Neural cell (in vitro differentiated cells): ENCODE results near the gene KIF13A. TPM values are rescaled to one million over a fixed set of nuclear protein-coding genes. Genes with fewer than 3 reads are reported as not detected.

Source experiments
- H2AFZ ChIP-seq: fragments of 200-600, 300-800 bp; sonication (generic), shearing (Covaris generic); 2 replicates; pipeline ENCODE4 v1.6.0; 2014; ENCODE audit warnings: low read depth, mild to moderate bottlenecking, antibody characterized with exemption, low read length, moderate library complexity
- H3F3A ChIP-seq: fragments of 200-600 bp; shearing (Covaris generic); 2 replicates; pipeline ENCODE4 v1.6.1; 2016; ENCODE audit warnings: mild to moderate bottlenecking, moderate library complexity, mixed read lengths, antibody characterized with exemption, low read length; ENCODE audit not compliant: insufficient read depth, poor library complexity, severe bottlenecking
- H3K27ac ChIP-seq: fragments of 200-600, 300-800 bp; sonication (generic), shearing (Covaris generic); 2 replicates; pipeline ENCODE4 v1.5.1; 2014; ENCODE audit warnings: mild to moderate bottlenecking, low read length, moderate library complexity
- H3K27me3 ChIP-seq: fragments of 300-800, 200-600 bp; sonication (generic), shearing (Covaris generic); 2 replicates; pipeline ENCODE4 v1.6.0; 2014; ENCODE audit warnings: mild to moderate bottlenecking, low read depth, low read length, moderate library complexity; ENCODE audit not compliant: insufficient read depth
- H3K36me3 ChIP-seq: fragments of 300-800, 200-600 bp; sonication (generic), shearing (Covaris generic); 2 replicates; pipeline ENCODE4 v1.5.1; 2014; ENCODE audit warnings: mild to moderate bottlenecking, antibody characterized with exemption, low read length, moderate library complexity; ENCODE audit not compliant: insufficient read depth
- H3K4me2 ChIP-seq: fragments of 300-800, 200-600 bp; sonication (generic), shearing (Covaris generic); 2 replicates; pipeline ENCODE4 v1.6.0; 2014; ENCODE audit warnings: mild to moderate bottlenecking, low read length
- H3K4me3 ChIP-seq: fragments of 300-800, 200-600 bp; sonication (generic), shearing (Covaris generic); 2 replicates; pipeline ENCODE4 v1.5.1; 2014; ENCODE audit warnings: mild to moderate bottlenecking, low read length, moderate library complexity
- H3K79me2 ChIP-seq: fragments of 200-600 bp; shearing (Covaris generic); replicated peaks from 2 replicates; pipeline ENCODE4 v1.6.0; 2014; ENCODE audit warnings: mild to moderate bottlenecking, low read length, moderate library complexity; ENCODE audit not compliant: insufficient read depth
- H3K9ac ChIP-seq: fragments of 300-800, 200-600 bp; sonication (generic), shearing (Covaris generic); 2 replicates; pipeline ENCODE4 v1.6.1; 2016; ENCODE audit warnings: mild to moderate bottlenecking, low read length, mixed read lengths
- H3K9me2 ChIP-seq: fragments of 200-600 bp; shearing (Covaris generic); 2 replicates; pipeline ENCODE4 v1.6.1; 2016; ENCODE audit warnings: mild to moderate bottlenecking, low read length, mixed read lengths; ENCODE audit not compliant: insufficient read depth
- H3K9me3 ChIP-seq: fragments of 200-600, 300-800 bp; sonication (generic), shearing (Covaris generic); 2 replicates; pipeline ENCODE4 v1.6.1; 2016; ENCODE audit warnings: mild to moderate bottlenecking, mixed run types, low read length, moderate library complexity, mixed read lengths
- H4K20me1 ChIP-seq: fragments of 200-600 bp; shearing (Covaris generic); 2 replicates; pipeline ENCODE4 v1.6.1; 2016; ENCODE audit warnings: mild to moderate bottlenecking, mixed run types; ENCODE audit not compliant: insufficient read depth
- EP300 ChIP-seq: fragments of 450-650 bp; conservative IDR thresholded peaks from 2 replicates; pipeline ENCODE4 v1.6.1; 2014; ENCODE audit warnings: antibody characterized with exemption, mild to moderate bottlenecking, moderate library complexity; ENCODE audit not compliant: poor library complexity, severe bottlenecking
- EZH2 ChIP-seq: fragments of 200-600, 300-800 bp; shearing (Covaris generic), sonication (generic); IDR thresholded peaks from 2 replicates; pipeline ENCODE4 v1.6.1; 2014; ENCODE audit warnings: antibody characterized with exemption, low read length, borderline replicate concordance, mild to moderate bottlenecking; ENCODE audit not compliant: insufficient read depth, poor library complexity, severe bottlenecking
- MXI1 ChIP-seq: fragments of 450-650 bp; conservative IDR thresholded peaks from 2 replicates; pipeline ENCODE4 v1.6.1; 2014; ENCODE audit warnings: antibody characterized with exemption, mild to moderate bottlenecking; ENCODE audit not compliant: poor library complexity, severe bottlenecking
- POLR2AphosphoS5 ChIP-seq: IDR thresholded peaks from 2 replicates; pipeline ENCODE4 v1.6.1; 2012
- RAD21 ChIP-seq: fragments of 450-650 bp; conservative IDR thresholded peaks from 2 replicates; pipeline ENCODE4 v1.6.1; 2014; ENCODE audit warnings: antibody characterized with exemption, mild to moderate bottlenecking, moderate library complexity
- SMC3 ChIP-seq: fragments of 450-650 bp; conservative IDR thresholded peaks from 2 replicates; pipeline ENCODE4 v1.6.1; 2014; ENCODE audit warnings: antibody characterized with exemption, mild to moderate bottlenecking, moderate library complexity; ENCODE audit not compliant: poor library complexity
- TAF1 ChIP-seq: IDR thresholded peaks from 2 replicates; pipeline ENCODE4 v1.6.1; 2012; ENCODE audit warnings: low read depth
- polyA plus RNA-seq: library from polyadenylated mRNA; depleted of rRNA; stranded (reverse); fragments of >200 nt; gene quantifications from 2 replicates; pipeline ENCODE4 v1.2.3, GENCODE V29; 2014
- TF ChIP-seq, protein P1 (sequence below): fragments of 450-650 bp; IDR thresholded peaks from 2 replicates; pipeline ENCODE4 v1.5.1; 2014; ENCODE audit warnings: antibody characterized with exemption, mild to moderate bottlenecking, moderate library complexity; ENCODE audit not compliant: poor library complexity, severe bottlenecking
- TF ChIP-seq, protein P2 (sequence below): IDR thresholded peaks from 2 replicates; pipeline ENCODE4 v1.6.1; 2012; ENCODE audit warnings: borderline replicate concordance

KIF13A gene
- polyA plus RNA-seq, 1 donor from 2014 or later: 9.4 TPM

DNA sequence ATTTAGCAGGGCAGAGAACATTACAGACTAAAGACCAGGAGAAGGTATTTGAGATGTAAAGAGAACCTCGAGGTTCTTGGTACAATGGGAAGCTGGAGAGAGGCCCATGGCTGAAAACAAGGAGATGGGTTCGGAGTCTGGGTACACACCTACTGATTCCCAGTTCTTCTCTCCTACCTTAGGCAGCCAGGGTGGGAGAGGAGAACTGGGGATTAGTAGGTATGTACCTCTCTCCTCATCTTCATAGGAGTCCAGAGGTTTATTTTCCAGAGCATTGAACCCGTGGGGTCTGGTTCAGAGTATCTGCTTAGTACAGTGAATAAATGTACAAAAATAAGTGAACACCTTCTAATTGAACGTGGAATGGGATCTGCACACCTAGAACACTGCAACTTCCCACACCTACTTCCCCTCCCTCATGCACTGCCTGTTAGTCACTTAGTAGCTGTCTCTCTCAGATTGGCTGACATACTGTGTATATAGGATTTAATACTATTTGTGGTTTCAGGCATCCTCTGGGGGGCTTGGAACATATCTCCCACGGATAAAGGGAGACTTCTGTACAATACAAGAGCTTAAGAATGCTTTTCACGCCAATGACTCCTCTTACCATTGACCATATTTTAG lies 257.2 kb downstream of the KIF13A start:
- H3K9me2 ChIP-seq: no peaks in the 10 kb centered on the region
- H3F3A ChIP-seq: no peaks in the 10 kb centered on the region
- H3K4me3 ChIP-seq: no peak overlapping the region
- no peaks in the 10 kb centered on the region for H3K27me3 ChIP-seq
- H3K4me2 ChIP-seq: no peak overlapping the region
- no peaks in the 10 kb centered on the region for H3K79me2 ChIP-seq
- H3K9me3 ChIP-seq: no peaks in the 10 kb centered on the region
- no peak overlapping the region for H3K27ac ChIP-seq
- H4K20me1 ChIP-seq: no peaks in the 10 kb centered on the region
- no peak for TF ChIP-seq EP300
- no peak for TF ChIP-seq EZH2
- no peak for TF ChIP-seq TAF1
- TF ChIP-seq MXI1: no peak
- no peak overlapping the region for H3K9ac ChIP-seq
- no peaks in the 10 kb centered on the region for H3K36me3 ChIP-seq
- no peak overlapping the region for H2AFZ ChIP-seq

DNA sequence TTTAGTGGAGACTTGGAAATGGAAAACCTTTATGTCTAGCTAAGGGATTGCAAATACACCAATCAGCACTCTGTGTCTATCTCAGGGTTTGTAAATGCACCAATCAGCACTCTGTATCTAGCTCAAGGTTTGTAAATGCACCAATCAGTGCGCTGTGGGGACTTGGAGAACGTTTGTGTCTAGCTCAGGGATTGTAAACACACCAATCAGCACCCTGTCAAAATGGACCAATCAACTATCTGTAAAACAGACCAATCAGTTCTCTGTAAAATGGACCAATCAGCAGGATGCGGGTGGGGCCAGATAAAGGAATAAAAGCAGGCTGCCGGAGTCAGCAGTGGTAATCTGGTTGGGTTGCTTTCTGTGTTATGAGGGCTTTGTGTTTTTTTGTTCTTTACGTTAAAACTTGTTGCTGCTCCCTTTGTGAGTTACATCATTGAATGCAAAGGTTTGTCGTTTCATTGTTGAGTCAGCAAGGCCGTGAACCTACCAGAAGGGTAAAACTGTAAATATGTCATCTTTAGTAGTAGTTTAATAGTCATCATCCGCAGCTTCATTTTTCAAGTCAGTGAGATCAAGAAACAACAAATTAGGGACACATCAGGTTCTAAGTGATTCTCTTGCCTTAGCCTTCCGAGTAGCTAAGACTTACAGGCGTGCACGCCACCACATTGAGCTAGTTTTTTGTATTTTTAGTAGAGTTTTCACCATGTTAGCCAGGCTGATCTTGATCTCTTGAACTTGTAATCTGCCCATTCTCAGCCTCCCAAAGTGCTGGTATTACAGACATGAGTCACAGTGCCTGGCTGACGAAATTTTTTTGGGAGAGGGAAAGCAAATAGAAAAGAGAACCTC lies 258.0 kb downstream of the KIF13A start:
- Histone ChIP-seq H3K27me3 (no peaks in the 10 kb centered on the region), H3F3A (no peaks in the 10 kb centered on the region), H3K9me2 (no peaks in the 10 kb centered on the region), H3K9ac (no peak overlapping the region), H3K27ac (no peak overlapping the region), H3K36me3 (no peaks in the 10 kb centered on the region), H3K4me3 (no peak overlapping the region), H2AFZ (no peak overlapping the region), H4K20me1 (no peaks in the 10 kb centered on the region), H3K79me2 (no peaks in the 10 kb centered on the region), H3K4me2 (no peak overlapping the region), H3K9me3 (no peaks in the 10 kb centered on the region)
- no peak for TF ChIP-seq EZH2
- no peak for TF ChIP-seq MXI1
- no peak for TF ChIP-seq TAF1
- no peak for TF ChIP-seq POLR2AphosphoS5
- TF ChIP-seq, protein P1, sequence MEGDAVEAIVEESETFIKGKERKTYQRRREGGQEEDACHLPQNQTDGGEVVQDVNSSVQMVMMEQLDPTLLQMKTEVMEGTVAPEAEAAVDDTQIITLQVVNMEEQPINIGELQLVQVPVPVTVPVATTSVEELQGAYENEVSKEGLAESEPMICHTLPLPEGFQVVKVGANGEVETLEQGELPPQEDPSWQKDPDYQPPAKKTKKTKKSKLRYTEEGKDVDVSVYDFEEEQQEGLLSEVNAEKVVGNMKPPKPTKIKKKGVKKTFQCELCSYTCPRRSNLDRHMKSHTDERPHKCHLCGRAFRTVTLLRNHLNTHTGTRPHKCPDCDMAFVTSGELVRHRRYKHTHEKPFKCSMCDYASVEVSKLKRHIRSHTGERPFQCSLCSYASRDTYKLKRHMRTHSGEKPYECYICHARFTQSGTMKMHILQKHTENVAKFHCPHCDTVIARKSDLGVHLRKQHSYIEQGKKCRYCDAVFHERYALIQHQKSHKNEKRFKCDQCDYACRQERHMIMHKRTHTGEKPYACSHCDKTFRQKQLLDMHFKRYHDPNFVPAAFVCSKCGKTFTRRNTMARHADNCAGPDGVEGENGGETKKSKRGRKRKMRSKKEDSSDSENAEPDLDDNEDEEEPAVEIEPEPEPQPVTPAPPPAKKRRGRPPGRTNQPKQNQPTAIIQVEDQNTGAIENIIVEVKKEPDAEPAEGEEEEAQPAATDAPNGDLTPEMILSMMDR: no peak
- TF ChIP-seq SMC3: no peak
- TF ChIP-seq RAD21: no peak
- TF ChIP-seq, protein P2, sequence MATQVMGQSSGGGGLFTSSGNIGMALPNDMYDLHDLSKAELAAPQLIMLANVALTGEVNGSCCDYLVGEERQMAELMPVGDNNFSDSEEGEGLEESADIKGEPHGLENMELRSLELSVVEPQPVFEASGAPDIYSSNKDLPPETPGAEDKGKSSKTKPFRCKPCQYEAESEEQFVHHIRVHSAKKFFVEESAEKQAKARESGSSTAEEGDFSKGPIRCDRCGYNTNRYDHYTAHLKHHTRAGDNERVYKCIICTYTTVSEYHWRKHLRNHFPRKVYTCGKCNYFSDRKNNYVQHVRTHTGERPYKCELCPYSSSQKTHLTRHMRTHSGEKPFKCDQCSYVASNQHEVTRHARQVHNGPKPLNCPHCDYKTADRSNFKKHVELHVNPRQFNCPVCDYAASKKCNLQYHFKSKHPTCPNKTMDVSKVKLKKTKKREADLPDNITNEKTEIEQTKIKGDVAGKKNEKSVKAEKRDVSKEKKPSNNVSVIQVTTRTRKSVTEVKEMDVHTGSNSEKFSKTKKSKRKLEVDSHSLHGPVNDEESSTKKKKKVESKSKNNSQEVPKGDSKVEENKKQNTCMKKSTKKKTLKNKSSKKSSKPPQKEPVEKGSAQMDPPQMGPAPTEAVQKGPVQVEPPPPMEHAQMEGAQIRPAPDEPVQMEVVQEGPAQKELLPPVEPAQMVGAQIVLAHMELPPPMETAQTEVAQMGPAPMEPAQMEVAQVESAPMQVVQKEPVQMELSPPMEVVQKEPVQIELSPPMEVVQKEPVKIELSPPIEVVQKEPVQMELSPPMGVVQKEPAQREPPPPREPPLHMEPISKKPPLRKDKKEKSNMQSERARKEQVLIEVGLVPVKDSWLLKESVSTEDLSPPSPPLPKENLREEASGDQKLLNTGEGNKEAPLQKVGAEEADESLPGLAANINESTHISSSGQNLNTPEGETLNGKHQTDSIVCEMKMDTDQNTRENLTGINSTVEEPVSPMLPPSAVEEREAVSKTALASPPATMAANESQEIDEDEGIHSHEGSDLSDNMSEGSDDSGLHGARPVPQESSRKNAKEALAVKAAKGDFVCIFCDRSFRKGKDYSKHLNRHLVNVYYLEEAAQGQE: no peak
- TF ChIP-seq EP300: no peak
